ENCODE results near the gene PRRG2. TPM values are rescaled to one million over a fixed set of nuclear protein-coding genes. Genes with fewer than 3 reads are reported as not detected.

PRRG2 gene
- total and polyA plus RNA-seq, 10 of the 15 experiments (the other 5 are each of a cell fraction or from before 2014, with no cell fraction given), result 0.09 to 2.1 (median 0.86) TPM

- no peak for TF ChIP-seq NFXL1 (IDR thresholded peaks at IDR 0.05; ENCODE audit: borderline replicate concordance)
- no peak for TF ChIP-seq YBX1 (IDR thresholded peaks at IDR 0.05)
- TF ChIP-seq NR2C1 (IDR thresholded peaks at IDR 0.05), result peak; percentile 56
- no peak for TF ChIP-seq ZBTB33 (IDR thresholded peaks at IDR 0.05)
- TF ChIP-seq DPF2 (IDR thresholded peaks at IDR 0.05), result no peak
- no peak for TF ChIP-seq PBX3 (IDR thresholded peaks at IDR 0.05; ENCODE audit: insufficient replicate concordance, low read depth, low read length)
- TF ChIP-seq SIN3A (IDR thresholded peaks at IDR 0.05; ENCODE audit: low read depth, low read length), result 0 out of 2 replicates have a peak, but pooled peaks have one; percentile 35
- peak; percentile 74 for TF ChIP-seq IRF3 (IDR thresholded peaks at IDR 0.05)
- no peak for TF ChIP-seq MEF2B (IDR thresholded peaks at IDR 0.05; ENCODE audit: partially characterized antibody, poor library complexity, severe bottlenecking)
- no peak for TF ChIP-seq TCF12 (IDR thresholded peaks at IDR 0.05; ENCODE audit: low read depth, low read length)
- TF ChIP-seq RAD51 (IDR thresholded peaks at IDR 0.05), result peak; percentile 37; the same call in 1 of the 2 replicates
- TF ChIP-seq EP300 (IDR thresholded peaks at IDR 0.05; ENCODE audit: borderline replicate concordance in 1 of 2, control insufficient read depth in 1 of 2, low read depth in 2 of 2, low read length in 2 of 2), result no peak
- no peak for TF ChIP-seq ZNF384 (IDR thresholded peaks at IDR 0.05; ENCODE audit: borderline replicate concordance, low read depth, low read length)
- TF ChIP-seq SKIL (IDR thresholded peaks at IDR 0.05; ENCODE audit: low read depth, poor library complexity, severe bottlenecking), result no peak
- TF ChIP-seq KDM1A (IDR thresholded peaks at IDR 0.05; ENCODE audit: borderline replicate concordance), result no peak
- TF ChIP-seq FOXM1 (IDR thresholded peaks at IDR 0.05; ENCODE audit: low read depth, low read length), result no peak
- TF ChIP-seq IRF5 (IDR thresholded peaks at IDR 0.05; ENCODE audit: borderline replicate concordance), result no peak
- TF ChIP-seq NR2C2 (IDR thresholded peaks at IDR 0.05; ENCODE audit: borderline replicate concordance, control insufficient read depth, insufficient read length, low read depth), result no peak
- TF ChIP-seq ATF3 (IDR thresholded peaks at IDR 0.05; ENCODE audit: borderline replicate concordance, extremely low read depth, low read depth, low read length), result no peak
- no peak for TF ChIP-seq MEF2A (IDR thresholded peaks at IDR 0.05; ENCODE audit: insufficient read depth, low read depth, low read length)
- no peak for TF ChIP-seq ZZZ3 (IDR thresholded peaks at IDR 0.05; ENCODE audit: control insufficient read depth, insufficient read length, low read depth)
Observed at GRCh38 chr19:49593233-49594113, 12.4 kb downstream of the PRRG2 start (continued).
